Right cardiac atrium (tissue), 5 donors: ENCODE measurements around the gene MMP15. TPM values are rescaled to one million over a fixed set of nuclear protein-coding genes. Genes with fewer than 3 reads are reported as not detected.

Experiments used
- ATAC-seq, 2 donors: fragments of 200-7000 bp; cut with Tn5 transposase; one replicate each; pipeline versions ENCODE4 v1.8.0 to v1.9.1; 2020; ENCODE audit warnings: moderate library complexity in 2 of 2, mild to moderate bottlenecking in 1 of 2
- DNase-seq, 3 donors: peaks; one replicate each; pipeline ENCODE4 v3.0.0-alpha.2; 2020
- H3K27ac ChIP-seq: one replicate; pipeline ENCODE4 v1.5.1; 2013; ENCODE audit warnings: mild to moderate bottlenecking, low read length, control low read depth, moderate library complexity
- H3K27me3 ChIP-seq: one replicate; pipeline ENCODE4 v1.6.1; 2013; ENCODE audit not compliant: control insufficient read depth, insufficient read depth
- H3K4me1 ChIP-seq: one replicate; pipeline ENCODE4 v1.6.1; 2013; ENCODE audit warnings: low read length; ENCODE audit not compliant: control insufficient read depth, insufficient read depth
- H3K4me3 ChIP-seq: one replicate; pipeline ENCODE4 v1.5.1; 2013; ENCODE audit warnings: low read length, control low read depth
- H3K9me3 ChIP-seq: one replicate; pipeline ENCODE4 v1.6.1; 2013; ENCODE audit warnings: low read length; ENCODE audit not compliant: control insufficient read depth
- WGBS: extraction: QIAGEN DNeasy Blood & Tissue Kit; methylation state at CpG from one replicate; pipeline ENCODE4 v1.1.7; 2013; 5-methylcytosine and 5-hydroxymethylcytosine counted together
- intact Hi-C, 4 donors: fragments of 100-400 bp; cut with DNase I; formaldehyde crosslinking; loops; one replicate each; pipeline versions ENCODE4 v1.11.0 to v1.14.0; 2022 to 2023
- polyA plus RNA-seq: library from polyadenylated mRNA; stranded (reverse); fragments of 200-250 nt; gene quantifications from one replicate; pipeline ENCODE4 v1.2.3, GENCODE V29; 2013
- total RNA-seq, 4 donors: library from RNA; stranded (reverse); fragmentation: NEBNext Ultra II Directional; extraction: Animal tissue kit (Norgen Biotek cat#: 25700); gene quantifications; one replicate each; pipeline ENCODE4 v1.2.1, GENCODE V29; 2021
- donor health status: healthy with polysubstance abuse.
- donor health status: DM: no; HTN: yes; CAD: no.
- donor health status: DM: no; HTN: no; CAD: no.
- donor health status: DM: no; HTN: yes; CAD: no; lungs with severe emphysema.
- donor health status: DM: yes; HTN: yes; CAD: no.

Gene MMP15
- total and polyA plus RNA-seq, 5 donors = 41.2 to 72.6 (median 61.0) TPM

DNA sequence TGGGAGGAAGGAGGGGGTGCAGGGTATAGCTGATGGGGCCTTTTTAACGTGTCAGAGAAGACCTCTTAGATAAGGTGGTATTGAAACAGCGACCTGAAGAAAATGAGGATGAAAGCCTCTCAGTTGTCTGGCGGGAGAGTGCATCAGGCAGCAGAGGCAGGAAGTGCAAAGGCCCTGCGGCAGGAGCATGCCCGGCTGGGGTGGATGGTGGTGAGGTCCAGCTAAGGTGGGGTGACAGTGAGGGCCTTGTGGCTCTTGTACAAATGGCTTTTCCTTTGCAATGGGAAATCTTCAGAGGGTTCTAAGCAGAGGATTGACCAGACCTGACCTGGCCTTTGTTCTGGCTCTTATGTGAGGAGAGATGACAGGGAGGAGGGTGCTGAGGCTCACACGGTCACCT is 11.4 kb downstream of the MMP15 start:
- no peak for DNase-seq
- no peaks in the 10 kb centered on the region for H3K27me3 ChIP-seq
- no peak for ATAC-seq
- 87% methylated on average over 6 of the region's 6 CpGs for WGBS
- intact Hi-C loops = no loop called here
- H3K27ac ChIP-seq = no peak overlapping the region
- peaks cover 19% of the 10 kb centered on the region for H3K4me1 ChIP-seq
- H3K4me3 ChIP-seq = no peak overlapping the region
- no peaks in the 10 kb centered on the region for H3K9me3 ChIP-seq

GRCh38 chr16:58037365-58038057 is 12.0 kb downstream of the MMP15 start:
- DNase-seq (no peak), ATAC-seq (no peak)
- Histone ChIP-seq H3K27me3 (no peaks in the 10 kb centered on the region), H3K9me3 (no peaks in the 10 kb centered on the region), H3K4me1 (peaks cover 15% of the 10 kb centered on the region), H3K27ac (no peak overlapping the region), H3K4me3 (no peak overlapping the region)
- WGBS = 92% methylated on average over 16 of the region's 16 CpGs
- intact Hi-C loops = no loop called here

DNA sequence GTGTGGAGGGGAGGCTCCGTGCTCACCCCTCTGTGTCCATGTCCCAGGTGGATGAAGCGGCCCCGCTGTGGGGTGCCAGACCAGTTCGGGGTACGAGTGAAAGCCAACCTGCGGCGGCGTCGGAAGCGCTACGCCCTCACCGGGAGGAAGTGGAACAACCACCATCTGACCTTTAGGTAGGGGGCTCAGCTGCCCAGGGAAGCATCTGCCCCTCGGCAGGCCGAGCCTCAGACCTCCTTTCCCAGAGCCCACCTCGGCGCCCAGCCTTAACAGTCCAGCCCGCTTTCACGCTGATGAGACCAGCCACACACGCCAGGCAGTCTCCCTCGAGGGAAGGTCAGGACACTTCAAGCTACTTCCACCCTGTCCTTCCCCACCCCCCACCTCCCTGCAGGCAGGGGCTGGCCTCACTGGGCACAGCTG is 12.7 kb downstream of the MMP15 start:
- intact Hi-C loops = no loop called here
- 89% methylated on average over 20 of the region's 20 CpGs for WGBS
- DNase-seq = no peak
- no peaks in the 10 kb centered on the region for H3K27me3 ChIP-seq
- H3K4me1 ChIP-seq = peaks cover 14% of the 10 kb centered on the region
- no peaks in the 10 kb centered on the region for H3K9me3 ChIP-seq
- no peak overlapping the region for H3K27ac ChIP-seq
- no peak for ATAC-seq
- H3K4me3 ChIP-seq = no peak overlapping the region

GRCh38 chr16:58039829-58040495 is 14.4 kb downstream of the MMP15 start:
- ATAC-seq (no peak), DNase-seq (no peak)
- Histone ChIP-seq H3K4me1 (peaks cover 12% of the 10 kb centered on the region), H3K9me3 (no peaks in the 10 kb centered on the region), H3K4me3 (no peak overlapping the region), H3K27ac (no peak overlapping the region), H3K27me3 (no peaks in the 10 kb centered on the region)
- intact Hi-C loops = no loop called here
- 88% methylated on average over 26 of the region's 26 CpGs for WGBS

DNA sequence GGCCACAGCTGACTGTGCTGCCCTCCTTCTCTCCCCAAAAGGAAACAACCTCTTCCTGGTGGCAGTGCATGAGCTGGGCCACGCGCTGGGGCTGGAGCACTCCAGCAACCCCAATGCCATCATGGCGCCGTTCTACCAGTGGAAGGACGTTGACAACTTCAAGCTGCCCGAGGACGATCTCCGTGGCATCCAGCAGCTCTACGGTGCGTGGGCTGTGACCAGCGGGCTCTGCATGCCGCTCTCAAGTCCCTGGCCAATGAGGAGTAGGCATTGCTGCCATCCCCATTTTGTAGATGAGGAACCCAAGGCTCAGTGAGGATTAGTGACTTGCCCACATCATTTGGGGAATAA is 14.9 kb downstream of the MMP15 start:
- Histone ChIP-seq H3K27ac (no peak overlapping the region), H3K4me1 (peaks cover 7% of the 10 kb centered on the region), H3K27me3 (no peaks in the 10 kb centered on the region), H3K4me3 (no peak overlapping the region), H3K9me3 (no peaks in the 10 kb centered on the region)
- no peak for ATAC-seq
- no peak for DNase-seq
- 94% methylated on average over 12 of the region's 12 CpGs for WGBS
- intact Hi-C loops = no loop called here

GRCh38 chr16:58040945-58041627 is 15.5 kb downstream of the MMP15 start:
- intact Hi-C loops = no loop called here
- H3K9me3 ChIP-seq = no peaks in the 10 kb centered on the region
- ATAC-seq (no peak), DNase-seq (no peak)
- no peaks in the 10 kb centered on the region for H3K27me3 ChIP-seq
- no peak overlapping the region for H3K4me3 ChIP-seq
- H3K4me1 ChIP-seq = peaks cover 3% of the 10 kb centered on the region
- no peak overlapping the region for H3K27ac ChIP-seq
- WGBS = 80% methylated on average over 14 of the region's 14 CpGs

DNA sequence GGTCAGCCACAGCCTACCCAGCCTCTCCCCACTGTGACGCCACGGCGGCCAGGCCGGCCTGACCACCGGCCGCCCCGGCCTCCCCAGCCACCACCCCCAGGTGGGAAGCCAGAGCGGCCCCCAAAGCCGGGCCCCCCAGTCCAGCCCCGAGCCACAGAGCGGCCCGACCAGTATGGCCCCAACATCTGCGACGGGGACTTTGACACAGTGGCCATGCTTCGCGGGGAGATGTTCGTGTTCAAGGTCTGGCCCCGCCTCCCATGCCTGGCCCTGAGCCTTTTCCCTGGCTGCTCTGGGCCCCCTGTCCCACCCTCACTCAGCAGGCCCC is 16.0 kb downstream of the MMP15 start:
- no peak for ATAC-seq
- Histone ChIP-seq H3K4me3 (no peak overlapping the region), H3K27ac (no peak overlapping the region), H3K4me1 (no peaks in the 10 kb centered on the region), H3K9me3 (no peaks in the 10 kb centered on the region), H3K27me3 (no peaks in the 10 kb centered on the region)
- DNase-seq = no peak
- WGBS = 94% methylated on average over 18 of the region's 18 CpGs
- intact Hi-C loops = no loop called here

DNA sequence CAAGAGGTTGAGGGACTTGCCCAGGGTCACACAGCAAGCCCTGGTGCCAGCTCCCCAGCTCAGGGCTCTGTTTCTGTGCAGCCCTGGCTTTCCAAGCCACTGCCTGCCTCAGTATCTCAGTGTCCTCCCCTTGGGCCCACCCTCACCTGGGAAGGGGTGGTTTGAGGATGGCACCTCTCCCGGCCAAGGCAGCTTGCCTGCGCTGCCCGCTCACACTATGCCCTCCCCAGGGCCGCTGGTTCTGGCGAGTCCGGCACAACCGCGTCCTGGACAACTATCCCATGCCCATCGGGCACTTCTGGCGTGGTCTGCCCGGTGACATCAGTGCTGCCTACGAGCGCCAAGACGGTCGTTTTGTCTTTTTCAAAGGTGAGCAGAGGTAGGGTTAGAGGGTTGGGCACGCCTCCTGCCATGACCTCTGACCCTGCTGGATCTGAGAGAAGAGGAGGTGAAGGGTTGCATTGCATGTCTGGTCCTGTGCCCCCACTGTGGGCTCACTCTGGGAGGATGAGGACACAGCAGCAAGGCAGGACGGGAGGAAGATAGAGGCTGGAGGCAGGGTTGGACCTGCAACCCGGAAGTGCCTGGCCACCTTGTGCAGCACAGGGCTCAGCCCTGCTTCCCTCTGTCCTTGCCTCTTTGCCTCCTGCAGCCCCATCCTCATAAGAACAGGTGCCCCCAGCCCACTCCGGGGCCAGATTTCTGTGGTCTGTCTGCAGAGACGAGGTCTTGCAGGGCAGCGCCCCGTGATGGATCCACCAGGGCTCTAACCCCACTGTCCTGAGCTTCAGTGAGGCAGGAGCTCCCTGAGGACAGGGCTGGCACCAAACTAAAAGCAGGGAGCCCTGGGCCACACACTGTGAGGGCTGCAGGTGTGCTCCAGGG is 16.7 kb downstream of the MMP15 start:
- 91% methylated on average over 22 of the region's 22 CpGs for WGBS
- no peak for ATAC-seq
- Histone ChIP-seq H3K4me3 (no peak overlapping the region), H3K27ac (no peak overlapping the region), H3K27me3 (no peaks in the 10 kb centered on the region), H3K9me3 (no peaks in the 10 kb centered on the region), H3K4me1 (no peaks in the 10 kb centered on the region)
- DNase-seq = no peak
- intact Hi-C loops = no loop called here

- no peaks in the 10 kb centered on the region for H3K9me3 ChIP-seq
- ATAC-seq (no peak), DNase-seq (no peak)
- intact Hi-C loops = no loop called here
- H3K27me3 ChIP-seq = no peaks in the 10 kb centered on the region
- no peak overlapping the region for H3K4me3 ChIP-seq
- H3K4me1 ChIP-seq = no peaks in the 10 kb centered on the region
- H3K27ac ChIP-seq = no peak overlapping the region
- 94% methylated on average over 16 of the region's 16 CpGs for WGBS
Measured at GRCh38 chr16:58042886-58043515, 17.4 kb downstream of the MMP15 start.

- Histone ChIP-seq H3K9me3 (no peaks in the 10 kb centered on the region), H3K4me3 (no peak overlapping the region), H3K27ac (no peak overlapping the region), H3K4me1 (no peaks in the 10 kb centered on the region), H3K27me3 (no peaks in the 10 kb centered on the region)
- no peak for ATAC-seq
- no peak for DNase-seq
- intact Hi-C loops = no loop called here
- WGBS = 87% methylated on average over 7 of the region's 7 CpGs
Measured at GRCh38 chr16:58043571-58044155, 18.1 kb downstream of the MMP15 start.
